GM21737 (cell line): ENCODE data around the gene GTF2H3.
"Not testable (repeated sequence)": the region's sequence is repeated elsewhere in the genome, so short reads cannot be mapped to it uniquely, and the experiment has no call there.

Experiments used
- ATAC-seq: cut with Tn5 transposase; IDR thresholded peaks from one replicate; pipeline ENCODE4 v1.9.1; 2021; ENCODE audit warnings: mild to moderate bottlenecking, moderate library complexity; ENCODE audit not compliant: unreplicated experiment

The GTF2H3 gene

DNA sequence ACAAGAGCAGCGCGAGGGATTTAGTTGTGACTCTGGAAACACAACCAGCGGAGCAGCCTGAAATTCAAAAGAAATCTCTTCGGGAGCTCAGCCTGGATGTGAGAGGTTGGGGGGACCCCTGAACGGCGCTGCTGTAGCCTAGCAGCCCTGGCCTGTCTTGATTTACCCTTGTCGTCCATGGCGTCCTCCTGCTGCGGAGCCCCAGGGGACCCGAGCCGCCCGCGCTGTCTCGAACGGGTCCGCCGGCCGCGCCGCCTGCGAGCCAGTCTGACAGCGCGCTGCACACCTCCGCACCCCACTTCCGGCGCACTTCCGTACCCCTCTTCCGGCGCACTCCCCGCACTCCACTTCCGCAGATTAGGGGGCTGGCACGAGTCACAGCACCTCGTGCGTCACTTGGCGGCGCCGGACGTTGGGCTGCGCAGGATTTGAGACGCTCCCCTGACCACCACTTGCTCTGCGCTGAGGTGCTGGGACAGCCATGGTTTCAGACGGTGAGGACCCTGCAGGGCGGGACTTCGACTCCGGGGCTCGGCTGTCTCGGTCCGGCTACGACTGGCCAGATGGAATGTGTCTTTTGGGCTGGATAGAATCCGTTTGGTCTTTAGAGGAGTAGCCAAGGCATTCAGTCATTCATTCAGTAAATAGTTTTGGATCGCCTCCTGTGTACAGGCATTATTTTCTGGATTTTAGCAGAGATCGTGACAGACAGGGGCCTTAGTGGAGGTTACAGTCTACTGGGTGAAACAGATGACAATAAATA lies at the start of gene GTF2H3, which contains the start of gene EIF2B1:
TSS of gene GTF2H3 (plus strand) at position 451 of the 763 bp plus-strand sequence. CDS start at position 482, 31 bp downstream.
TSS of gene EIF2B1 (minus strand) at position 308 of the 763 bp plus-strand sequence. CDS start at position 179, 129 bp downstream.
- ATAC-seq = peak; percentile 96

DNA sequence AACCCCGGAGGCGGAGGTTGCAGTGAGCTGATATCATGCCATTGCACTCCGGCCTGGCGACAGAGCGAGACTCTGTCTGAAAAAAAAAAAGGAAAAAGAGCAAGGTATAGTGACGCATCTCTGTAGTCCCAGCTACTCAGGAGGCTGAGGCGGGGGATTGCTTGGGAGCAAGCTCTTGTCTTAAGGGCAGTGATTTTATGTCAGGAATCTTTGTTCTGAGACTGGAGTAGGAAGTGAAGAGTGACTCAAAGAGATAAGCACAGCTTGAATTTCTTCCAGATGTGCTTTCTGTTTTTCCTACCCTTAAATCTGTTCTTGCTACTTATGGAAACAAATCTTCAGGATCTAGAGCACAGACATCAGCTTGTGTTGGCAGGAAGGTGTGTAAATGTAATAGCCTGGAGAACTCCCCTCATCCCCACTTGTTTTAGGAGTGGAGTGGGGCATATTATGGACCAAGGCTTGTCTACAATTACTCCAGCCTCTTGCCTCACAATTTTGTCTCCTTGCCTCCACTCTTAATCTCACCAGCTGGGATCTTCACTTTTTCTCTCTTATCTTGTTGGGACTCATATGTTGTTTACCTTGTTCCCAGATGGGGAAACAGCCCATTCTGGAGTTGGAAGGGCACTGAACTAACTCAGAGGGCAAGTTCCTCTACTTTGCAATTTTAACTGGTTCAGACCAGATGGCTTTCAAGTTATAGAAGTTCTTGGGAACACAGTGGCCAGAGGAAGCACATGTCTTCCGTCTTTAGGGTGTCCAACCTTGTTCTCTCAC lies 41.7 kb upstream of the GTF2H3 start:
- ATAC-seq = no peak

DNA sequence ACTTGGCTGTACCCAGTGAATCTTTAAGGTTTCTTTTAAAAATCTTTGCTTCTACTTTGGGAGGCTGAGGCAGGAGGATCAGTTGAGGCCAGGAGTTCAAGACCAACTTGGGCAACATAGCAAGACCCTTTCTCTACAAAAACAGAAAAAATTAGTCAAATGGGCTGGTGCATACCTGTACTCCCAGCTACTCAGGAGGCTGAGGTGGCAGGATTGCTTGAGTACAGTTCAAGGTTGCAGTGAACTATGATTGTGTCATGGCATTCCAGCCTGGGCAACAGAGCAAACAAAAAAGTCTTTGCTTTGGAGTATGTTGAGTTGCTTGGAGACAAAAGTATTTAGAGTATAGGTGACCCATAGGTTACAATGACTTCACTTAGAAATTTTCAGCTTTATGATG lies 37.9 kb upstream of the GTF2H3 start:
- no peak for ATAC-seq

DNA sequence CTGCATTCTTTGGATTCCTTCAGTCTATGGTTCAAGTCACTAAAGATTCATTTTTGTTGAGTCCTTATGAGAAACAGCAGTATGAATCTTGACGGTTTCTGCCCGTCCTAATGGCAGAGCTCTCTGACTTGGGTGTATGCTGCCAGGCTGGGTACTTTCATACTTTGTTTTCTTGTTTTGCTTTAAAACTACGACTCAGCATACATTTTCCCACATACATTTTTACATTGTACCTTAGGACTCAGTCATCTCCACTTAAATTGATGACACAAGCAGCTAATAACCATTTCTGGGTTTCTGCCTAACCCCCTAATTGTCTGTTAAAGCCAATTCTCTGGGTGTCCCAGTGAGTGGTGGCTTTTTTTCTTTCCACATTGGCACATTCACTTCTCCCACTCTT lies 36.5 kb upstream of the GTF2H3 start:
- ATAC-seq = no peak

DNA sequence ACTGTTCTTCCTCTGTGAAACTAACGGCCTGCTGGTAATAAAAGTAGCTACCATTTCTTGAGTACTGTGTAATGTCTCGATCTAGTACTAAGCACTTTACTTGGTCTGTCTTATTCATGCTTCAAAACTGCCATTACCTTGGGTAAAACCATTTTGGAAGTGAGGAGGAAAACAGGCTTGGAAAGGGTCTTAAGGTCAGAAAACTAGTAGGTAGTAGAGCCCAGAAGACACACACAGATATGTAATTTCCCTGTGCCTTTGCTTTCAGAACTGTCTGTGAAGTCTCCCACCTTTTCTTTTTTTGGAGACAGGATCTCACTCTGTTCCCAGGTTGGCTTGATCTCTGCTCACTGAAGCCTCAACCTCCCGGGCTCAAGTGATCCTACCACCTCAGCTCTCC lies 35.1 kb upstream of the GTF2H3 start:
- ATAC-seq = no peak

DNA sequence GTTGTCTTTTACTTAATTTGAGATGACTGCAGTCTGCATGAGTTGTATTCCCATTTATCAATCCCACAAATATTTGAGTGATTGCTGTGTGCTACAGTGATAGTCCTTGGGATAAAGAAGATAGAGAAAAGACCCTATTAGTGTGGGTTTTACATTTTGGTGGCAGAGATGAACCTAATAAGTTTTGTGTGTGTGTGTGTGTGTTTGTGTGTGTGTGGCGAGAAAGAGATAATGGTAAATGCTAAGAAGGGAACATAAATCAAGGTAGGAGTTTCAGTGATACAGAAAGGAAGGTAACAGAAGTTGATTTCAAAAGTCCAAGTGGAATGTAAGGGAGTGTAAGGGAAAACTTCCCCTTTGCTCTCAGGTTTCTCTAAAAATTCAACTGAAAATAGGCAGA lies 34.3 kb upstream of the GTF2H3 start:
- no peak for ATAC-seq

DNA sequence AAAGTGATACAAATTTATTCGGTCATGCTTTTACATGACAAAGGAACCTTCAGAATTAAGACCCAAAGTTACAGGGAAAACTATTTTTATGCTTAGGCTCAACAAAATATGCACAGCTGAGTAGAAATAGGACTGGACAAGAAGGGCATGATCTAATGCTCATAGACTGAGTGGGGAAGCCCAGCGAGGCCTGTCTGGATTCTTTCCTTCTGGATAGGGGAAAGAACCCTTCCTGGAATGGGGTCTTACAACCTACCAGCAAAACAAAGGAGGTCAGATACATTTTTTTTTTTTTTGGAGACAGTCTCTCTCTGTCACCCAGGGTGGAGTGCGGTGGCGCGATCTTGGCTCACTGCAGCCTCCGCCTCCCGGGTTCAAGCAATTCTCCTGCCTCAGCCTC lies 33.9 kb upstream of the GTF2H3 start:
- no peak for ATAC-seq

DNA sequence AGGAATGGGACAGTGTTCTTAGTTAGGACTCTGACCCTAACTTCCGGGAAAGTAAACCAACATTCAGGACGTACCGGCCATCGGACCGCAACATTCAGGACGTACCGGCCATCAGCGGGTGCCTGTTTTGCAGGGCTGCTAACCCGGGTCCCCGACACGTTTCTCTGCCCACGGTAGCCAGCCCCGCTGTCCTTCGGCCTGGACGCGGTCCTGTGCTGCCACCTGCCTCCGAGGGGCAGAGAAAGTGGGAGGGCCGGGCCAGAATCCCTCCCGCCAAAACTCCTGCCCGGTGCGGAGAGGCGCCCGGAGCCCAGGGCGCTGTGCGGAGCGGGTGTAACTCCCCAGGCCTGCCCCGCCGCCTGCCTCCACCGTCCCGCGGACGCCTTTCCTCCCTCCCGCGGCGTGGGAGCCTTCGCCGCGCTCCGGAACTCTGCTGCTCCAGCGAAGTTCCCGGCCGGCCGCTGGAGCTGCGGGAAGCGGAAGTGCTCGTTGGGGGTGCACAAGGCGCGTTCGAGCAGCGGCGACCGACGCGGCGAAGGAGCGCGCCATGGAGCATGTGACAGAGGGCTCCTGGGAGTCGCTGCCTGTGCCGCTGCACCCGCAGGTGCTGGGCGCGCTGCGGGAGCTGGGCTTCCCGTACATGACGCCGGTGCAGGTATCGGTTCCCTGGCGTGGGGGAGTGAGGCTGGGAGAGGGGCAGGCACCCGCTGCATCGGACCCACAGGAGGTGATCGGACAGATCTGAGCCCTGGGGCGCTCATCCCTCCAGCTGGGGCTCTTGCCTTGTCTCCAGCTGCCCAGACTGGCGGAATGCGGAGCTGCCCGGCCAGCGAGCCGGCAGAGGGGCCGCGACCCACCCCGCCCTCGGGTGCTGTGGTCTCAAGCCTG lies 31.8 kb upstream of the GTF2H3 start, which contains the start of gene DDX55:
TSS of gene DDX55 (plus strand) at position 498 of the 888 bp plus-strand sequence. CDS start at position 548, 50 bp downstream.
- peak; percentile 80 for ATAC-seq

DNA sequence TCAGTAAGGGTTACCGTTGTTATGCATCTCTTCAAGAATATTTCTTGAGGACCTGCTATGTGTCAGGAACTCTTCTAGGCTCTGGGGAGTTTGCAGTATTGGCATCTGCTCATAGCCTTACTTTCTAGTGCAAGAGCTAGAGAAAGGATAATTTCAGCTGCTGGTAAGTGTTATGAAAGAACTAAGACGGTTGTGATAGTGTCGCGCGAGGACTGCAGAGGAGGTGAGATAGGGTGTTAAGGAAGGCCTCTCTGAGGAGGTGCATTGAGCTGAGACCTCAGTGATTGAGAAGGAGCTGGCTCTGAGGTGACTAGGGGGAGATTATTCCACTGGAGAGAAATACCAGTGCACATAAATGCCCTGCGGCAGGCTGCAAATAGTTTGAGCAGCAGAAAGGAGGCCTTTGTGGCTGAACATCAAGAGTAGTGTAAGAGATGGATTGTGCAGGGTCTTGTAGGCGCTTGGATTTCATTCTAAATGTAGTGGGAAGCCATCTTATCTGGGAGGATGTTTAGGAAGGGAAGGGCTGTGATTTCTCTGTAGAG lies 30.9 kb upstream of the GTF2H3 start:
- no peak for ATAC-seq

DNA sequence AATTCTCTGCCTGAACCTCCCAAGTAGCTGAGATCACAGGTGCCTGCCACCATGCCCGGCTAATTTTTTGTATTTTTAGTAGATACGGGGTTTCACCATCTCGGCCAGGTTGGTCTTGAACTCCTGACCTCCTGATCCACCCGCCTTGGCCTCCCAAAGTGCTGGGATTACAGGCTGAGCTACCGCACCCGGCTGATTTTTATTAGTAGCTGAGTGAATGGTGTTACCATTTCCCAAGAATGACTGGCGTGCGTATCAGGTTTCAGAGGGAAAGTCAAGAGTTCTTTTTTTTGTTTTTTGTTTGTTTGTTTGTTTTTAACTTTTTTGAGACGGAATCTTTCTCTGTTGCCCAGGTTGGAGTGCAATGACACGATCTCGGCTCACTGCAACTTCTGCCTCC lies 30.1 kb upstream of the GTF2H3 start:
- not testable (repeated sequence) for ATAC-seq

DNA sequence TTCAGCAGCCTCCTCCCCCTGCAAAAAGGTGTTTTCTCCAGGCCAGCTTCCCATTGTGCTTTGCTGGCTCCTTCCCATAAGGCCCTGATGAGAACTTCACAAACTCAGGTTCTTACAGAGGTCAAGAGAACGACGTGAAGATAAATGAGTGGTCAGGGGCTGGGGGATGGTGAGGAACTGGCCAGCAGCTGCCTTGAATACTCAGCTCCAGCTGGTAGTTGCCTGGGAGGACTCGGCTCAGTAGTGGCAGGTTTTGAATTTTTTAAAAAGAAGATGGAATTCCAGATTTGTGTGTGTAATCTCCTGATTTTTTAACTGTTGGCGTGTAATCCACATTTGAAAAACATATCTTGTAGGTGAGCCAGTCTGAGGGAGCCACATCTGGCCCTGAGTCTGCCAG lies 25.9 kb upstream of the GTF2H3 start:
- no peak for ATAC-seq

DNA sequence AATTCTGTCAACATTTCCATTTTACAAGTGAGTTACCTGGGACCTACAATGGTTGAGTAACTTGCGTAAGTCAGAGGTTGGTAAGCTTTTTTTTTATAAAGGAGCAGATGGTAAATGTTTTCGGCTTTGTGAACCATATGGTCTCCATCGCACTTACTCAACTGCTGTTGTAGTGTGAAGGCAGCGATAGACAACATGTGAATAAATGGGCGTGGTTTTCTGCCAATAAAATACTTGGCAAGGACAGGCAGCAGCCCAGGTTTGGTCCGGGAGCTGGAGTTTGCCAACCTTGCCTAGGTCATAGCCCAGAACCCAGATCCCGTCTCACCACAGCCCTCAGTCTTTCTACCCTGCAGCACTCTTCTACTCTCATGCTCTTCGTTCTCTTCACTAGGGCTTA lies 25.4 kb upstream of the GTF2H3 start:
- no peak for ATAC-seq

DNA sequence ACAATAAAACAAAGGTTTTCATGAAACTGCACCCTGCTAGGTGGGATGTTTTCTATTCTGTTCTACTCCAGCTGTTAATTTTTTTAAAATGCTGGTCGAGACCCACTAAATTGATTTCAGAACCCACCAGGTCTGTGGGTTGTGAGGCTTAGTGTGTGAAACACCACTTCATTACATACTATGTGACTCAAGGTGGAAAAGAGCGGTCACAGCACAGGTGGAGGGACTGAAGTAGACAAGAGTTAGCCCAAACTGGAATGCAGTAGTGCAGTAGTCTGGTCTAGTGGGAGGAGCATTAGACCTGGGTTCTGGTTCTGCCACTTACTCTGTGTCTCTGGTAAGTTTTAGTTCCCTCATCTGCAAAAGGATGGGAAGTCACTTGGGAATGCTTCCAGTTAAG lies 19.5 kb upstream of the GTF2H3 start:
- no peak for ATAC-seq

DNA sequence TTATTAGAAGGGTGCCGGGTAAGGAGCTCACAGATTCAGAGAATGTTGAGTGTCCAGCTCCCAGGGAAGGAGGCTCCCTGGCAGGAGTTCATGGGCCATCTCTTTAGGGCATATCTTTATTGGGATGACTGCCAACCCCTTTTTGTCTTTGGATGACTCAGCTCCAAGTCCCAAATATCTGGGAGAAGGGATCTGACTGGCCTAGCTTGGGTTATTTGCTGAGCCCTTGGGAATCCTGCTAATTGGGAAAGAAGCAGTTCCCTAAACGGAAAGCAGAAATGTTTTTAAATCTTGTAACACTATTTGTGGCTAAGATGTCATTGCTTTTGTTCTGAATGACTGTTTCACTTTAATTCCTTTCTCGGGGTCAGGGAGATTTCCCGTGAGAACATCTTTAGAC lies 19.1 kb upstream of the GTF2H3 start:
- no peak for ATAC-seq

DNA sequence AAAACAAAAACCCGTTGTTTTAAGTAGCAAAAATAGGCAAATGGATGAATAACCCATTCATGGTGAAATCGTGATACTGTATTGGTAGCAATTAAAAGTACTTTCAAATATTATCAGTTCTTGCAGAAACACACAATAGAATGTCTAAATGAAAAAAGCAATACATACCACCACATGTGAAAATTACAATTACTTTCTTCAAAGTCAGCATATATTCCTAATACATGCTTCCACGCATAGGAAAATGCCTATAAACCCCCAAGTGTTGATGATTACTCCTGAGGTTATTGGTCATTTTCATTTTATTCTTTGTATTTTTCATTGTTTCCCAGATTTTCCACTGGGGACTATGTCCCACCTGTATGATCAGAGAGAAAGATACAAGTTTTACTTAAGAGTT lies 16.5 kb upstream of the GTF2H3 start:
- ATAC-seq = no peak

DNA sequence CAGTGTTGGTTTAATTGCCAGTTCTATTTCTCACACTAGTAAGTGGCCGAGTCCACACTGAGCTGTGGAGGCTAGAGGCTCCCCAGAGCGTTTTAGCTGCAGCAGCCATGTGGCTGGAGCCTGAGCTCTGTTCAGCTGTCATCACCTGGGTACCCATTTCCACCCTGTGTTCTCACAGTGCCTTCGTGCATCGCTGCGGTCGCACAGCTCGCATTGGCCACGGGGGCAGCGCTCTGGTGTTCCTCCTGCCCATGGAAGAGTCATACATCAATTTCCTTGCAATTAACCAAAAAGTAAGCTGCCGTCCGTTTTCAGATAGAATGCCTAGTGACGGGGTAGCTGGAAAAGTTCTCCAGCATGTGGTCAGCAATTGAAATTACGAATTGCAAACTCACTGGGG lies 16.0 kb upstream of the GTF2H3 start:
- no peak for ATAC-seq

DNA sequence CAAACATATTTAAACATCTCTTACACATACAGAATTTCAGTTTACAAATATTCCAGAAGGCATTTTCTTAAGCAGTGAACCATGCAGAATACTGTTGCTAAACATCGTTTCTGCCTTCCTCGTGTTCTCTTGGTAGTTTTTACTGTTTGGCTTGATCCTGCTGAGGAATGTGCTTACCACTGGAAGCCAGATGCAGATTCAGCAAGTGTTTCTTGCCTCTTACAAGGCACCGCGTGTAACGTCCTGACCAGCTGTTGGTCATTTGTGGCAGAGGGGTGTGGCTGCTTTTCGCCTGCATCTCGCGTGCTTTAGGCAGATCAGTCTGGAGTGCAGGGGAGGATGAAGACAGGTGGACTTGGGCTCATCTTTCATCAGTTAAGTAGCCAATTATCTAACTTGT lies 12.5 kb upstream of the GTF2H3 start:
- no peak for ATAC-seq

DNA sequence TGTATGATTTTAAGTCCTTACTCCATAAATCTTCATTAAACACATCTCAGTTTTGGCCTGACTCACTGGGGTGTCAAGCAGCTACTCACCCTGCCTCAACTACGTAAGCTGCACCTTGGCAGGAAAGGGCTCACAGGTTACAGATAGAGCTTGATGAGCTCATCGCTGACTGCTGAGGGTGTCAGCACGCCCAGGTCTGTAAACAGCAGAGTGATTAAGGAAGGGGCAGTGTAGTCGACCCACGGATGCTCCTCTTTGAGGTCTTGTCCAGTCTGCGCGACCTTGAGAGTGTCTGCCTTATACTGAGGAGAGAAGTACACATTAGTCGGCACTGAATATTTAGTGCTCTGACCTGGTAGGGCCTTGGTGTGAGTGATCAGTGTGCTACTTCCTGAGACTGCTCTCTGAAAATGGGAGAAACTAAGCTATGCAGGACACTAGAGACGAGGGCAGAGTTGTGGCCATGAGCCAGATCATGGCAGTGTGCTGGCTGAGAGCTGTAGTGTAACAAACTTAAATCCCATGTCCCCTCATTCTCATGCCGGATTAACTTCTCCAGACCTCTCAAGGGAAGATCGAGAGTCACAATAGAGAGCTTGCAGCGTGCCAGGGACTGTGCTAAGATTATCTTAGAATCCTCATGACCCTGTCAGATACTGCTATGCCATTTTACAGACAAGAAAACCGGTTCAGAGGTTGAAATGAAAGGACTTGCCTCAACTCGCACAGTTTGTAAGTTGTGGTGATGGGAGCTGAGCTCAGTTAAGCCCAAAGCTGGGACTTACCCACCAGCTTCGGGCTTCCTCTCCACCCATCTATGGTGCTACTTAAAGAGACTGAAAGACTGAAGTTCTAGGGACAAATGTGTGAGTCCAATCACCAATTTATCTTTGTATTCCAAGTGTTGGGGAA lies 11.8 kb upstream of the GTF2H3 start:
- no peak for ATAC-seq

DNA sequence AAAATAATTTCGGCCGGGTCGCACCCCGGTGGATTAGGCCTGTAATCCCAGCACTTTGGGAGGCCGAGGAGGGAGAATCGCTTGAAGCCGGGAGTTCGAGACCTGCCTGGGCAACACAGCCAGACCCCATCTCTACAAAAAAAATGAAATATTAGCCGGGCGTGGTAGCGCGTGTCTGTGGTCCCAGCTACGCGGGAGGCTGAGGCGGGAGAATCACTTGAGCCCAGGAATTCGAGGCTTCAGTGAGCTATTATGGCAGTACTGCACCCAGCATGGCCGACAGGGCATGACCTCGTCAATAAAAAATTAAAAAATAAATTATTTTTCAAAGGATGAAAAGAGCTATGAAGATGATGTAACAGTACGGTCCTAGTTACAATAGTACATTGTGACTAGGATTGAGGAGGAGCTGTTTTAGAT lies 523 bp downstream of the GTF2H3 start:
- ATAC-seq = no peak

DNA sequence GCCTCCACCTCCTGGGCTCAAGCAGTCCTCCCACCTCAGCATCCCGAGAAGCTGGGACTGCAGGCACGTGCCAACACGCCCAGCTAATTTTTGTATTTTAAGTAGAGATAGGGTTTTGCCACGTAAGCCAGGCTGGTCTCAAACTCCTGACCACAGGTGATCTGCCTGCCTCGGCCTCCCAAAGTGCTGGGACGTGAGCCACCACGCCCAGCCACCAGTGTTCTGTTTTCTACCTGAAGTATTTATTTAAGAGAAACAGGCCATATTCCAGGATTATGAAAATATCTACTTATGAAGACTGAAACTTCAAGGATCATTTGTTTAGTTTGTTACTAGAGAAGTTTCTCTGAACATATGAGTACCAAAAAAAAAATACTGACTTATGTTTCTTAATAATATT lies 10.3 kb downstream of the GTF2H3 start:
- ATAC-seq = no peak
